Measurements from ENCODE around the gene WDFY2. TPM values are rescaled to one million over a fixed set of nuclear protein-coding genes. Genes with fewer than 3 reads are reported as not detected.

WDFY2 gene
- total RNA-seq, 1 donor from 2014 or later, result 4.5 TPM

- H3K27me3 ChIP-seq (ENCODE audit: low read depth), result no peaks in the 10 kb centered on the region
- DNase-seq, result peak; percentile 49
- H3K9me3 ChIP-seq (replicated peaks), result no peaks in the 10 kb centered on the region
- peak overlapping the region; percentile 94 for H3K4me3 ChIP-seq
- TF ChIP-seq, protein P1, sequence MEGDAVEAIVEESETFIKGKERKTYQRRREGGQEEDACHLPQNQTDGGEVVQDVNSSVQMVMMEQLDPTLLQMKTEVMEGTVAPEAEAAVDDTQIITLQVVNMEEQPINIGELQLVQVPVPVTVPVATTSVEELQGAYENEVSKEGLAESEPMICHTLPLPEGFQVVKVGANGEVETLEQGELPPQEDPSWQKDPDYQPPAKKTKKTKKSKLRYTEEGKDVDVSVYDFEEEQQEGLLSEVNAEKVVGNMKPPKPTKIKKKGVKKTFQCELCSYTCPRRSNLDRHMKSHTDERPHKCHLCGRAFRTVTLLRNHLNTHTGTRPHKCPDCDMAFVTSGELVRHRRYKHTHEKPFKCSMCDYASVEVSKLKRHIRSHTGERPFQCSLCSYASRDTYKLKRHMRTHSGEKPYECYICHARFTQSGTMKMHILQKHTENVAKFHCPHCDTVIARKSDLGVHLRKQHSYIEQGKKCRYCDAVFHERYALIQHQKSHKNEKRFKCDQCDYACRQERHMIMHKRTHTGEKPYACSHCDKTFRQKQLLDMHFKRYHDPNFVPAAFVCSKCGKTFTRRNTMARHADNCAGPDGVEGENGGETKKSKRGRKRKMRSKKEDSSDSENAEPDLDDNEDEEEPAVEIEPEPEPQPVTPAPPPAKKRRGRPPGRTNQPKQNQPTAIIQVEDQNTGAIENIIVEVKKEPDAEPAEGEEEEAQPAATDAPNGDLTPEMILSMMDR (IDR thresholded peaks at IDR 0.05; ENCODE audit: borderline replicate concordance), result no peak
- peaks cover 52% of the 10 kb centered on the region for H3K4me1 ChIP-seq
- H3K27ac ChIP-seq (replicated peaks), result peak overlapping the region; percentile 94
- H3K36me3 ChIP-seq, result no peaks in the 10 kb centered on the region
- intact Hi-C loops (cut with micrococcal nuclease), result loop anchor here (5.0 kb wide), 1 partner anchor 118 kb away; no protein-coding TSS in a partner anchor
Observed at GRCh38 chr13:51584731-51585672, 740 bp downstream of the WDFY2 start.

GRCh38 chr13:51585696-51586095, 1.4 kb downstream of the WDFY2 start:
- Histone ChIP-seq H3K9me3 (replicated peaks) (no peaks in the 10 kb centered on the region), H3K27me3 (ENCODE audit: low read depth) (no peaks in the 10 kb centered on the region), H3K27ac (replicated peaks) (peak overlapping the region; percentile 94), H3K36me3 (no peaks in the 10 kb centered on the region), H3K4me1 (peaks cover 59% of the 10 kb centered on the region), H3K4me3 (peak overlapping the region; percentile 94)
- intact Hi-C loops (cut with micrococcal nuclease), result no loop called here
- TF ChIP-seq, protein P1 (IDR thresholded peaks at IDR 0.05; ENCODE audit: borderline replicate concordance), result no peak
- DNase-seq, result no peak

DNA sequence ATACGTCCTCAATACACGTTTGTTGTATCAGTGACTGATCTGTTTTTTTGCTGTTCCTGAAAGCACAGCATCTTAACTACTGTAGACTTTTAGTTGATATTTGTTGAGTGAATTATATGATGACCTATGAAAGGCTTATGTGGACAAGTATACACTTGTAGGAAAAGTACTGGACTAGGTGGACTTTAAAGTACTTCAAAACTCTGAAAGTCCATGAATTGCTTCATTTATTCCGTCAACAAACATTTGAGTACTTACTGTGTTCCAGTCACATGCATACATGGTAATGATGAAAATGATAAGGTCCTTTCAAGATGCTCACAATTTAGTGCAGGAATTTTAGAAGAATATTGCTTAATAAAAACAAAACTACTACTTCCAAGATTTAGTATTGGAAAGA, 3.1 kb downstream of the WDFY2 start:
- Histone ChIP-seq H3K36me3 (no peaks in the 10 kb centered on the region), H3K4me1 (peaks cover 73% of the 10 kb centered on the region), H3K27ac (replicated peaks) (no peak overlapping the region), H3K9me3 (replicated peaks) (no peaks in the 10 kb centered on the region), H3K27me3 (ENCODE audit: low read depth) (no peaks in the 10 kb centered on the region), H3K4me3 (no peak overlapping the region)
- intact Hi-C loops (cut with micrococcal nuclease), result no loop called here
- no peak for DNase-seq
- TF ChIP-seq, protein P1 (IDR thresholded peaks at IDR 0.05; ENCODE audit: borderline replicate concordance), result no peak

GRCh38 chr13:51588406-51588949, 4.2 kb downstream of the WDFY2 start:
- Histone ChIP-seq H3K27me3 (ENCODE audit: low read depth) (no peaks in the 10 kb centered on the region), H3K9me3 (replicated peaks) (no peaks in the 10 kb centered on the region), H3K4me1 (peaks cover 69% of the 10 kb centered on the region), H3K36me3 (no peaks in the 10 kb centered on the region), H3K27ac (replicated peaks) (peak overlapping the region; percentile 69), H3K4me3 (no peak overlapping the region)
- intact Hi-C loops (cut with micrococcal nuclease), result no loop called here
- no peak for DNase-seq
- TF ChIP-seq, protein P1 (IDR thresholded peaks at IDR 0.05; ENCODE audit: borderline replicate concordance), result no peak

- H3K4me1 ChIP-seq, result peaks cover 62% of the 10 kb centered on the region
- no peaks in the 10 kb centered on the region for H3K36me3 ChIP-seq
- DNase-seq, result no peak
- peak overlapping the region; percentile 69 for H3K27ac ChIP-seq (replicated peaks)
- H3K27me3 ChIP-seq (ENCODE audit: low read depth), result no peaks in the 10 kb centered on the region
- H3K9me3 ChIP-seq (replicated peaks), result no peaks in the 10 kb centered on the region
- intact Hi-C loops (cut with micrococcal nuclease), result no loop called here
- no peak overlapping the region for H3K4me3 ChIP-seq
- TF ChIP-seq, protein P1 (IDR thresholded peaks at IDR 0.05; ENCODE audit: borderline replicate concordance), result no peak
Observed at GRCh38 chr13:51589793-51590192, 5.5 kb downstream of the WDFY2 start.

Measured in left ventricle myocardium inferior (tissue), 1 donor.